A549 treated with AZD9567 at 1 μM for 4 hours (cell line): ENCODE measurements around the gene HIP1. TPM values are rescaled to one million over a fixed set of nuclear protein-coding genes. Genes with fewer than 3 reads are reported as not detected.

Experiments
- total RNA-seq: library from RNA; stranded (reverse); fragments of 200-300 nt; extraction: Qiagen RNA extraction; gene quantifications from 5 replicates; pipeline ENCODE4 v1.2.3, GENCODE V29; 2022; ENCODE audit not compliant: insufficient read depth

HIP1 gene
- 16.1 to 23.1 TPM (median 20.0 TPM) in 5 replicates for total RNA-seq

GRCh38 chr7:75738604-75738974 is at the start of gene HIP1:
HIP1 (minus strand) TSS chr7:75738941; CDS start chr7:75738920, 21 bp downstream.

GRCh38 chr7:75772081-75773077 is 33.6 kb upstream of the HIP1 start, which contains the start of gene CCL26:
CCL26 (minus strand) TSS chr7:75772211; CDS start chr7:75772176, 35 bp downstream.

GRCh38 chr7:75492020-75492419 is 246.7 kb downstream of the HIP1 start, which contains the start of gene SPDYE5:
SPDYE5 (plus strand) TSS chr7:75492320; CDS start chr7:75494048, 1,728 bp downstream.

GRCh38 chr7:75485979-75486643 is 252.6 kb downstream of the HIP1 start, which contains the start of gene POM121C:
POM121C (minus strand) TSS chr7:75486299; CDS start chr7:75441496, 44,803 bp downstream.

Other genes starting within 250 kb of the HIP1 start
- not detected in 5 replicates for gene SPDYE5, start 246.6 kb downstream of the HIP1 start, total RNA-seq
- gene CCL26, start 33.3 kb upstream of the HIP1 start, total RNA-seq, result 7.0 to 12.8 TPM (median 8.9 TPM) in 5 replicates
- 0.22 to 0.25 TPM in 2 of 5 replicates, not detected in the others for gene CCL24, start 74.9 kb upstream of the HIP1 start, total RNA-seq
- gene RHBDD2, start 140.1 kb upstream of the HIP1 start, total RNA-seq, result 79.6 to 104 TPM (median 97.0 TPM) in 5 replicates
- gene POR, start 176.2 kb upstream of the HIP1 start, total RNA-seq, result 138 to 174 TPM (median 165 TPM) in 5 replicates